DMS153 (cell line): Measurements from ENCODE around the gene BIRC5.
A peak's percentile ranks its signal among the peaks of the same experiment; 100 is the strongest.
"Not testable (repeated sequence)": the region's sequence is repeated elsewhere in the genome, so short reads cannot be mapped to it uniquely, and the experiment has no call there.

Experiments used
- DNase-seq: peaks from one replicate; lab custom pipeline; 2025; lab: John Stamatoyannopoulos, UW

BIRC5 gene

DNA sequence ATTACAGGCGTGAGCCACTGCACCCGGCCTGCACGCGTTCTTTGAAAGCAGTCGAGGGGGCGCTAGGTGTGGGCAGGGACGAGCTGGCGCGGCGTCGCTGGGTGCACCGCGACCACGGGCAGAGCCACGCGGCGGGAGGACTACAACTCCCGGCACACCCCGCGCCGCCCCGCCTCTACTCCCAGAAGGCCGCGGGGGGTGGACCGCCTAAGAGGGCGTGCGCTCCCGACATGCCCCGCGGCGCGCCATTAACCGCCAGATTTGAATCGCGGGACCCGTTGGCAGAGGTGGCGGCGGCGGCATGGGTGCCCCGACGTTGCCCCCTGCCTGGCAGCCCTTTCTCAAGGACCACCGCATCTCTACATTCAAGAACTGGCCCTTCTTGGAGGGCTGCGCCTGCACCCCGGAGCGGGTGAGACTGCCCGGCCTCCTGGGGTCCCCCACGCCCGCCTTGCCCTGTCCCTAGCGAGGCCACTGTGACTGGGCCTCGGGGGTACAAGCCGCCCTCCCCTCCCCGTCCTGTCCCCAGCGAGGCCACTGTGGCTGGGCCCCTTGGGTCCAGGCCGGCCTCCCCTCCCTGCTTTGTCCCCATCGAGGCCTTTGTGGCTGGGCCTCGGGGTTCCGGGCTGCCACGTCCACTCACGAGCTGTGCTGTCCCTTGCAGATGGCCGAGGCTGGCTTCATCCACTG is at the start of gene BIRC5:
Gene BIRC5 (plus strand): TSS at position 238 of the 690 bp plus-strand sequence. CDS start 64 bp downstream, at position 302.
- DNase-seq, result peak; percentile 70

DNA sequence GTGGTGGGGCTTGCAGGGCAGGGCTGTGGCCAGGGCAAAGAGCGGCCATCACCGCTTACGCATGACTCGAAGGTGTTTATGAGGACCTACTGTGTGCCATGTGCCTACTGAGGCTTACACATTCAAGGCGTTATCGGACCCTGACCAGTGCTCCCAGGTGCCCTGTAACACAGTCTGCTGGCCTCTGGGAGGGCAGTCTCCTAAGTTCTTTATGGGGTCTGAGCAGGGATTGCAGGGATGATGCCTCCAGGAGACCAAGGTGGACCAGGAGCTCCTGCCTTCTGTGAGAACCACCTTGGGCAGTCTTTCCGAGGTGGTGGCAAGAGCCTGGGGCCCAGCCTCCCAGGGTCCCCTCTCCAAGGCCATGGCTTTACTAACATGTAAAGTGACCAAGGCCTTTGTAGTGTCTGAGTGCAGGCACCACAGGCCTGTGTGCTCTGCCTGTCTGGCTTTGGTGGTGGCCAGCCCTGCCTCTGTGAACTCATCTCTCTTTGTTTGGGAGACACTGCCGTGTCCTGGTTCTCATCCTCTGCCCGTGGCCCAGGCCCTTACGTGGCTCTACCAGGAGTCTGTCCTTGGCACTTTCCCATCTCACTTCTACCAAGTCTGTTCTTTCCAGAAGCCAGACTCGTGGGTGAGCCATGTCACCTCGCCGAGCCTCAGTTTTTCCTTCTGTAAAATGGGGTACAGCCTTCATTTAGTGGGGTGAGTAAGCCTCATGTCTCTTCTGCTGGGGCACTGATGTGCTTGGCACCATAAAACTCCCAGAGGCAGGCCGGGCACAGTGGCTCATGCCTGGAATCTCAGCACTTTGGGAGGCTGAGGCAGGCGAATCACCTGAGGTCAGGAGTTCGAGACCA is 49.1 kb upstream of the BIRC5 start:
- no peak for DNase-seq

DNA sequence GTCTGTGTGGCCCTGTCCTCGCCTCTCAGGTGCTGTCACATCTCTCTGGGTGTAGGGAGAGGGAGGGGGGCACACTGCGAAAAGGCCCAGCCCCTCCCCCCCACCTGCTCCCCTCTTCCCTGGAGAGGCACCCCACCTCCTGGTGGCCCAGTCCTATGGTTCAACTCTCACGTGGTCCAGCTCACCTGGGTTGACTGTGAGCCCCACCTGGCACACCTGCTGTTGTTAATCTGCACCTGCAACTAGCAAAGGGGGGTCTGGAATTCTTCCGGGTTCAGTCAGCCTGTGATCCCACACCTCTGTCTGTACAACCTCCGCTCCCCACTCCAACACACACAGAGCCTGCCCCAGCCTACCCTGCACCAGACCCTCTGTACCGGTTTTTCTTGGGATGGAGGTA is 47.6 kb upstream of the BIRC5 start:
- DNase-seq, result no peak

DNA sequence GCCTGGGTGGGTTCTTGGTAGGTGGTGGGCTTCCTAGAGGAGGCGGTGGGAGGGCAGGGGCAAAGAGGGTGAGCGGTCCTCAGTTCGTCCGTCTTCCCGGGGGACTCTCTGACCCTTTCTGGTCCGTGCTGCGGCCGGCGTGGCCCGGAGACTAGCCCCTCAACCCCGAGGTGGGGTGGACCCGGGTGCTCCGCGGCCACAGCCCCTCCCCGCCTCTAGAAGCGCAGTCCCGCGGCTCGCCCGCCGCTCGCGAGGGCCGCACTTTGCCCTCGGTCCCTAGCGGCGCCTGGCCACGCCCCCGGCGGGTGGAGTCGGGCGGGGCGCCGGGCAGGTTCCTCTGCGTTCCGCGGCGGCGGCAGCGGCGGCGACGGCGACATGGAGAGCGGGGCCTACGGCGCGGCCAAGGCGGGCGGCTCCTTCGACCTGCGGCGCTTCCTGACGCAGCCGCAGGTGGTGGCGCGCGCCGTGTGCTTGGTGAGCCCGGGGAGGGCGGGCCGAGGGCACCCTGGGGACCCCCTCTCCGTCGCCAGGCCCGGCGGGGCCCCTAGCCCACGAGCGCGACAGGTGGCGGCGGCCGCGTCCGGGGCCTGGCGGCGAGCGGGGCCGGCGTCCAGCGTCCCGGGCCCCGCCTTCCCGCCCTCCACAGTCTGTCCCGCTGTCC is 45.7 kb upstream of the BIRC5 start, which contains the start of gene SYNGR2:
Gene SYNGR2 (plus strand): TSS at position 340 of the 661 bp plus-strand sequence. CDS start 36 bp downstream, at position 376.
- peak; percentile 58 for DNase-seq

DNA sequence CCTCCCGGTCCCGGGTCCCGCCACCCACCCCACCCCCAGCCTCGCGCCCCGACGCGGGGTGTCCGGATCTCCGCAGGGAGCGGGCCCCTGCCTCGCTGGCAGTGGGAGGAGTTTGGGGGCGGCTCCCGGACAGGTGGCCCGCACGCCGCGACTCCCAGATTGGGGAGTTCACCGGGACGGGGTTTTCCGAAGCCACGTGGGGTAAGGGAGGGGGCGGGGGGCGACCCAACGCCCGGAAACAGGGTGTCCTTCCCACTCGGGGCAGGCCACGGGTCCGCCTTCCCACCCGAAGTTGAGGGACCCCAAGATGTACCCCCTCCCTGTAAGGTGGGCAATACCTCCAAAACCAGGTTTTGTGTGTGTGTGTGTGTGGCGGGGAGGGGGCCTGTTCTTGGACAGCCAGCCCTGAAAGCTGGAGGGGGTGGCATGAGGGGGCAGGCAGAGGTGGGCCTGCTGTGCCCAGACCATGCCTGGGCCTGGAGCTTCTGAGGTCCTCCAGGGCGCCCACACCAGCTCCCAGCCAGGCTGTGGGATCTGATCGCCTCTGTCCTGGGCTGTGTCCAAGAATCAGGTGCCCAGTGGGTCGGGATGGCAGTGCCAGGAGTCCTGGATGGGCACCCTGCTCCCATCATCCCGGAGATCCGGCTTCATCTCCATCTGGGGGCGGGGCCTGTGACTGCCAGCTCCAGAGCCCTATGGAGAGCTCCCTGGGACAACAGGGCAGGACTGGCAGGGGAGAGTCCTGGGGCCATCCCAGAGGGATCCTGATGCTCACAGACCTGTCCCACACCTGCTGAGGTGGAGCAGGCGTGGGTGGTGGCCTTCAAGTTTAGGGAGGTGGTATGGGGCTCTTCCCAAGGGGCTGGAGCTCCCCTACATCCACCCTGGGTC is 44.9 kb upstream of the BIRC5 start:
- DNase-seq, result peak; percentile 22

DNA sequence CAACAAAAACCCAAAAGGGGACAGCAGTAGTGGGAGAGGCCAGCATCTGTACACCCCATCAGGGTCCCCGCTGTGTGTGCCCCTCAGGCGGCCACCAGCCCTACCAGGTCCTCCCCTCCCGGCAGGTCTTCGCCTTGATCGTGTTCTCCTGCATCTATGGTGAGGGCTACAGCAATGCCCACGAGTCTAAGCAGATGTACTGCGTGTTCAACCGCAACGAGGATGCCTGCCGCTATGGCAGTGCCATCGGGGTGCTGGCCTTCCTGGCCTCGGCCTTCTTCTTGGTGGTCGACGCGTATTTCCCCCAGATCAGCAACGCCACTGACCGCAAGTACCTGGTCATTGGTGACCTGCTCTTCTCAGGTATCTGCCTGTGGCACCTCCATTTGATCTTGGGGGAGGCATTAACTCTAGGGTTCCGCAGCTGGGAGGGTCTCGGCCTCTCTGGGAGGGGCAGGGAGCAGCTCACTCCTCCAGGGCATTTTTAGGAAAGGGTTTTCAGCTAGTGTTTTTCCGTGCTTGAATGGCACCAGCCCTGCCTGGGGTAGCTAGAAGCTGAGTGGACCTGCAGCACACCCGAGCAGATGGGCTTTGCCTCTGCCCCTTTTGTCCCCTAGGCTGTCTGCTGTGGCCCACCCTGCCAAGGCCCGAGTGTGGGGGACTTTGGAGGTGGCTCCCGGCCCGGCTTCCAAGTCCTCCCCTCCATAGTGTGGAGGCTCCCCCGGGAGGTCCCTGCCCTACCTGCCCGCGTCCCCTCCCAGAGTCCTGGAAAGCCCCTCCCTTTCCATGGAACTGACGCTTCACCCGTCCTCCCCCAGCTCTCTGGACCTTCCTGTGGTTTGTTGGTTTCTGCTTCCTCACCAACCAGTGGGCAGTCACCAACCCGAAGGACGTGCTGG is 43.1 kb upstream of the BIRC5 start:
- DNase-seq, result no peak

DNA sequence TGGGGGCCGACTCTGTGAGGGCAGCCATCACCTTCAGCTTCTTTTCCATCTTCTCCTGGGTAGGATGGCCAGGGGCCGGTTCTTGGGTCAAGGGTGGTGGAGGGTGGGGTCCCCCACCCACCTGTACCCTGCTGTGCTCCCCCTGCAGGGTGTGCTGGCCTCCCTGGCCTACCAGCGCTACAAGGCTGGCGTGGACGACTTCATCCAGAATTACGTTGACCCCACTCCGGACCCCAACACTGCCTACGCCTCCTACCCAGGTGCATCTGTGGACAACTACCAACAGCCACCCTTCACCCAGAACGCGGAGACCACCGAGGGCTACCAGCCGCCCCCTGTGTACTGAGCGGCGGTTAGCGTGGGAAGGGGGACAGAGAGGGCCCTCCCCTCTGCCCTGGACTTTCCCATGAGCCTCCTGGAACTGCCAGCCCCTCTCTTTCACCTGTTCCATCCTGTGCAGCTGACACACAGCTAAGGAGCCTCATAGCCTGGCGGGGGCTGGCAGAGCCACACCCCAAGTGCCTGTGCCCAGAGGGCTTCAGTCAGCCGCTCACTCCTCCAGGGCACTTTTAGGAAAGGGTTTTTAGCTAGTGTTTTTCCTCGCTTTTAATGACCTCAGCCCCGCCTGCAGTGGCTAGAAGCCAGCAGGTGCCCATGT is 42.3 kb upstream of the BIRC5 start:
- not testable (repeated sequence) for DNase-seq

DNA sequence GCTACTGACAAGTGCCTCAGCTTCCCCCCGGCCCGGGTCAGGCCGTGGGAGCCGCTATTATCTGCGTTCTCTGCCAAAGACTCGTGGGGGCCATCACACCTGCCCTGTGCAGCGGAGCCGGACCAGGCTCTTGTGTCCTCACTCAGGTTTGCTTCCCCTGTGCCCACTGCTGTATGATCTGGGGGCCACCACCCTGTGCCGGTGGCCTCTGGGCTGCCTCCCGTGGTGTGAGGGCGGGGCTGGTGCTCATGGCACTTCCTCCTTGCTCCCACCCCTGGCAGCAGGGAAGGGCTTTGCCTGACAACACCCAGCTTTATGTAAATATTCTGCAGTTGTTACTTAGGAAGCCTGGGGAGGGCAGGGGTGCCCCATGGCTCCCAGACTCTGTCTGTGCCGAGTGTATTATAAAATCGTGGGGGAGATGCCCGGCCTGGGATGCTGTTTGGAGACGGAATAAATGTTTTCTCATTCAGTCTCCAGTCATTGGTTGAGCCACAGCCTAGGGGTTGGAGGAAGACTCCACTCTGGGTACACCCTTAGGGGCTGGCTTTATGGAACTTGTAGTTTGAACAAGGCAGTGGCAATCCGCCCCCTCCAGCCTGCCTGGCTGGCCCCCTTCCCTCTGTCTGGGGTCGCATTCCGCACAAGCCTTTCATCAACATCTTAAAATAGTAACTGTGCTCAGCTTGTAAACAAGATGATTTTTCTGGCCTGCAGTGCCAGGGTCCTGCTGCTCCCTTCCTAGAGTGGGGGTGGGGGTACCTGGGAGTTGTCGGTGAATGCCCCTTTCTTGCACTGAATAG is 41.6 kb upstream of the BIRC5 start:
- peak; percentile 64 for DNase-seq

DNA sequence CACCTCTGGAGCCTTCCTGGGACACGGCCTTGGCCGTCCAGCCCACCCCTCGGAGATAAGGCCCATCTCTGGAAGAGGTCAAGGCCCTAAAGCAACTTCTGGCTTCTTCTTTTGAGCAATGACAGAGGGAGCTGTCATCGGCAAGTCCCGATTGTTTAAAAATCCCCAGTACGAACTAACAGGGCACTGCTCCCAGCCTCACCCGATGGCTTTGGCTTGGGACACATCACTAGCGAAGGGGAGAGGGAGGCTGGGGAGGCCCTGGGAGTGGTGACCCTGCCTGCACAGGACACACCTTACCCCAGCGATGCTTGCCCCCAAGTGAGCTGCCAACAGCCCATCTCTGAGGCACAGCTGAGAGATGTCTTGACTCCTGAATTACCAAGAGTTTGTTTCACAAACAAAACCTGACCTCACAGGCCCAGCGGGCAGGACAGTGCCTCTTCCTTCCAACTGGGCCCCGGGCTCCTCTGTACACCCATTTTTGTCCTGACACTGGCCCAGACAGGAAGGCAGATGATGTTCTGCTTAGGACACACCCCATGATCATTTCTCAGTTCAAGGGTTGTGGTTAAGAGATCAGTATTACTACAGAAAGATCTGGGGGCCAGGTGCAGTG is 40.8 kb upstream of the BIRC5 start:
- DNase-seq, result no peak

GRCh38 chr17:78174346-78174869 is 39.6 kb upstream of the BIRC5 start:
- DNase-seq, result peak; percentile 58

- DNase-seq, result peak; percentile 51
Observed at GRCh38 chr17:78174870-78175642, 39.0 kb upstream of the BIRC5 start.

DNA sequence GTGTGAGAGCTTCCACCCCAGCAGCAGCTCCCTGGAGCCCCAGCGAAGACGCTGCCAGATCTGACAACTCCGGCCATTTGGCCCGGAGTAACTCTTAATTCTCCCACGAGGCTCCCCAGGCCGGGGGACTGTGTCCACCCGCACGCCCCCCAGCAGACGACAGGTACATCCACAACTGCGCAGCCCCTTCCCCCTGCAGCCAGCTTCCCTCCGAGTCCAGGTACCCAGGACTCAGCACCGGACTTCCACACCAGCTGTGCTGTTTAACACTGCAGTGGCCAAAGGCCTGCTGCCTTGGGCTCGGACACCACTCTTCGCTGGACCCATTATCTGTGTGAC is 38.4 kb upstream of the BIRC5 start:
- DNase-seq, result no peak

- DNase-seq, result peak; percentile 12
Observed at GRCh38 chr17:78176548-78177025, 37.5 kb upstream of the BIRC5 start.

DNA sequence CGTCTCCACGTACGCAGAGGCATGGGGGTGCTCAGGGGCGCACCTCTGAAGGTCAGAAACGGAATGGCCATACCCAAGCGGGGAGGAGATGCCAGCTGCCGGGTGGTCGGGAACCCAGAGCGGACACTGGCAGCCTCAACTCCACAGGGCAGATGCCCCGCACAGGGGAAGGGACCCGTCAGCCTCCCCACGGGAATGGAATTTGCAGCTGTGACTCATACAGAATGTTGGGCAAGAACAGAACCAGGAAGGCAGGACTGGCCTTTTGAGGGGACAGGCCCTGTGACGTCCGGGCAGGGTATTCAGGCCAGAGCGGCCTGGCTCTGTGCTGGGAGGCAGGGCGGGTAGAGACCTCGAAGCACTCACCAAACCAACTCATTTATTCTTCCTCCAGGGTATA is 34.7 kb upstream of the BIRC5 start:
- no peak for DNase-seq

GRCh38 chr17:78180083-78180482 is 34.0 kb upstream of the BIRC5 start:
- DNase-seq, result no peak

DNA sequence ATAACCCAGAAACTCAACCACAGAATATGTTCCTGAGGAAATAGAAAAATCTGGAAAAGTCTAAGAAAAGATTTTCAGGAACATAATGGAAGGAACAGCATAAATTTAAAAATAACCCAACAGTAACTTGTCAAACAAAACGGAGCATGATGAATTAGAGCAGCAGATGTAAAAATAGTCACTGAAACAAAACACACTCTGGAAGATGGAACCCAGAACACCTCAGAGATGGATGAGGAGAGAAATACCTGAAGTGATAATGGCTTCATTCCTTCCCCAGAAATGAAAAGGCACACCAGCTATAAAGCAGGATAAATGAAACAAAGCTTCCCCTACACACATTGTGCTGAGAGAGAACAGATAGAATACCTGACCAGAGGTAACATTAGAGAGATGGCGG is 33.5 kb upstream of the BIRC5 start:
- no peak for DNase-seq

DNA sequence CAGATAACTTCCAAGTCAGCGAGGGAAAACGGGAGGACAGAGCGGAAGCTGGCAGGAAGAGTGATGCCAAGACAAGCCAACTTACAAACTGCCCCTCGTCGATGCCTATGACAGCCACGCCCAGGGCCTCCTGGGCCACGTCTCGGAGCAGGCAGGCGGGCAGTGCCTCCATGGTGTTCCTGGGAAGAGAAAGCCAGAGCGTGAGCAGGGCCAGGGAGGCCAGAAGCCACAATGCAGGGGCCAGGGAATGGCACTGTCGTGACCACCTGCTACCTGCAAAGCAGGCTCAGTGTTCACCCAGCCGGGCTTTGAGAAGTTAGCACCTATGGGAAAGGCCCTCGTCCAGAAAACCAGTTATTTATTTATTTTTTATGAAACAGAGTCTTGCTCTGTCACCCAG is 31.5 kb upstream of the BIRC5 start:
- DNase-seq, result no peak

DNA sequence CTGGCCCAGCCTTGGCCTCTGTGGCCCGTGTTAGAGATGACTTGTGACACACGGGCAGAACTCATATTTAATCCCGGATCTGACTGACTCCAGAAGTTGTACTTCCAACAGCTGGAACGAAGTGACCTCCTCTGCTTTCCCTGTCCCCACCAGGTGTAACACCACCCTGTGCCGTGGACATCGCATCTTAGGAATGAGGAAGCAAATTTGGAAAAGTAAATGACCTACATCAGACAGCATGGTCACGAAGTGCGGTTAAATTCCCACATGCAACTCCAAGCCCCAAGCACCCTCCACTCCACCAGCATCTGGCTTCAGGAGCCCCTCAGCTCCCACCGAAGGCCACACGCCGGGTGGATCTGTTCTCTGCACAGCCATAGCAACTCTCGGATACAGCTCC is 30.1 kb upstream of the BIRC5 start:
- no peak for DNase-seq
